ENCODE measurements around the gene U2SURP. TPM values are rescaled to one million over a fixed set of nuclear protein-coding genes. Genes with fewer than 3 reads are reported as not detected.

The U2SURP gene
- total RNA-seq, 4 donors from 2014 or later, result 43.2 to 63.7 (median 43.9) TPM

DNA sequence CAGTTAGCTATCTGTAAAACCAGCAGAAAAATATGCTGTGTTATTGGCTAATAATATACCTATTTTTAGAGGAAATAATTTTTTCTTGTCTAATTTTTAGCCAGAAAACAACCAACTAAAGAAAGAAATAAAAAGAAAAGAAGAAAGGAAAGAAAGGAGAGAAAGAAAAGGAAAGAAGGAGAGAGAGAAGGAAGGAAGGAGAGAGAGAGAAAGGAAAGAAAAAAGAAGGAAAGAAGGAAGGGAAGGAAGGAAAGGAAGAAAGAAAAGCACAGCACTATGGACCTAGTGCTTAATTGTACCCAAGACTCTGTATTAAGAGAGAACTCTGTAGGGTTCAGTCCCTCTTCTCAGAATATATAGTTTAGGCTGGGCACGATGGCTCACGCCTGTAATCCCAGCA lies 34.6 kb upstream of the U2SURP start:
- Histone ChIP-seq H3K4me3 (no peak overlapping the region), H3K27me3 (no peaks in the 10 kb centered on the region), H3K4me1 (no peaks in the 10 kb centered on the region), H3K9me3 (no peaks in the 10 kb centered on the region), H3K27ac (no peak overlapping the region), H3K36me3 (no peaks in the 10 kb centered on the region)
- intact Hi-C loops (cut with DNase I; ENCODE audit: low total_unique reads) (no loop called here), in situ Hi-C loops (cut with MboI; ENCODE audit: low sequenced_read_pairs in 4 of 4) (no loop called here)
- TF ChIP-seq POLR2A (IDR thresholded peaks at IDR 0.05), result no peak
- TF ChIP-seq, protein P1, sequence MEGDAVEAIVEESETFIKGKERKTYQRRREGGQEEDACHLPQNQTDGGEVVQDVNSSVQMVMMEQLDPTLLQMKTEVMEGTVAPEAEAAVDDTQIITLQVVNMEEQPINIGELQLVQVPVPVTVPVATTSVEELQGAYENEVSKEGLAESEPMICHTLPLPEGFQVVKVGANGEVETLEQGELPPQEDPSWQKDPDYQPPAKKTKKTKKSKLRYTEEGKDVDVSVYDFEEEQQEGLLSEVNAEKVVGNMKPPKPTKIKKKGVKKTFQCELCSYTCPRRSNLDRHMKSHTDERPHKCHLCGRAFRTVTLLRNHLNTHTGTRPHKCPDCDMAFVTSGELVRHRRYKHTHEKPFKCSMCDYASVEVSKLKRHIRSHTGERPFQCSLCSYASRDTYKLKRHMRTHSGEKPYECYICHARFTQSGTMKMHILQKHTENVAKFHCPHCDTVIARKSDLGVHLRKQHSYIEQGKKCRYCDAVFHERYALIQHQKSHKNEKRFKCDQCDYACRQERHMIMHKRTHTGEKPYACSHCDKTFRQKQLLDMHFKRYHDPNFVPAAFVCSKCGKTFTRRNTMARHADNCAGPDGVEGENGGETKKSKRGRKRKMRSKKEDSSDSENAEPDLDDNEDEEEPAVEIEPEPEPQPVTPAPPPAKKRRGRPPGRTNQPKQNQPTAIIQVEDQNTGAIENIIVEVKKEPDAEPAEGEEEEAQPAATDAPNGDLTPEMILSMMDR (IDR thresholded peaks at IDR 0.05 in 4 of 5, conservative IDR thresholded peaks at IDR 0.05 in 1 of 5), result no peak
- ATAC-seq (no peak), DNase-seq (no peak)

DNA sequence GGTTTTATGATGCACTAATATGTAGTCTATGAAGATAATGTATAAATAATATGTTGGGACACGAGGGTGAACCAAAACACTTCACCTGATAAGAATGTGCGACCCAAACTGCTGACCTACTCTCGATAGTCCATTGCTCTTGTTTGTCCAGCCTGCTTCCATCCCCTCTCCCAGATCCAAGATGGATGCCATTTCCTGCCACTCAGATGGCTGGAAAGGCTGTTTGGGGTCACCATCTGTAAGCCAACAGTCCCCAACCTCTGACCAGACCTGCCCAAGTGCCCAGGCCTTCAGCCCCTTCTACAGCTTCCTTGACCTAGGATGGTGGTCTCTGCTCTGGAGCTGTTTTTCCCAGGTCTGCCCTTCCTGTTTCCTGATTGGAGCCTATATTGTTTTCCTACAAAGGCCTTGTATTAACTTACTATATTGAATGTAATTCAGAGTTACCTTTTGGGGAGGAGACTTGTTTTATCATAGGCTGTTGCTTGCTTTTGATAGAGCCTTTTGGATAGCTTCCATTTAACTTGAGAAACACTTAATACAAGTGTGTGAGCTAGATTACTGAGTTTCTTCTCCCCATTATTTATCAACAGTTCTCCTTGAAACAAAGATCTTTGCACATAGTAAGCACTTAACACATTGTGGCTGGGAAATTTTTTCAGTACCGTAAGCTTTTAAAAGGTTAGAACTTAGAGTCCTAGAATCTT lies 32.9 kb upstream of the U2SURP start:
- H3K27ac ChIP-seq, result no peak overlapping the region
- ATAC-seq (no peak), DNase-seq (no peak)
- TF ChIP-seq, protein P1 (IDR thresholded peaks at IDR 0.05 in 4 of 5, conservative IDR thresholded peaks at IDR 0.05 in 1 of 5), result no peak
- no peak for TF ChIP-seq POLR2A (IDR thresholded peaks at IDR 0.05)
- peaks cover 6 to 9% of the 10 kb centered on the region in 2 donors for H3K4me1 ChIP-seq
- H3K9me3 ChIP-seq, result no peaks in the 10 kb centered on the region
- in situ Hi-C loops (cut with MboI; ENCODE audit: low sequenced_read_pairs in 4 of 4), result no loop called here
- no peaks in the 10 kb centered on the region for H3K27me3 ChIP-seq
- intact Hi-C loops (cut with DNase I; ENCODE audit: low total_unique reads), result no loop called here
- H3K36me3 ChIP-seq, result no peaks in the 10 kb centered on the region
- H3K4me3 ChIP-seq, result no peak overlapping the region

DNA sequence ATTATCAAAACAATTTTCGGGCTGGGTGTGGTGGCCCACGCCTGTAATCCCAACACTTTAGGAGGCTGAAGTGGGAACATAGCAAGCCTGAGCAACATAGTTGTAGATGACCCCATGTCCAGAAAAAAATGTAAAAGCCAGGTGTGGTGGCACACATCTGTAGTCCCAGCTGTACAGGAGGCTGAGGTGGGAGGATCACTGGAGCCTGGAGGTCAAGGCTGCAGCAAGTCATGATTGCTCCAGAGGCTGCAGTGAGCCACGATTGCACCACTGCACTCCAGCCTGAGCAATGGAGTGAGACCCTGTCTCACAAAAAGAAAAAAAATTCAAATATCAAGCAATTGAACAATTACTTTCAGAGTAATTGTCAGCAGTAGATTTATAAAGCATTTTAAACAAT lies 29.9 kb upstream of the U2SURP start:
- intact Hi-C loops (cut with DNase I; ENCODE audit: low total_unique reads) (no loop called here), in situ Hi-C loops (cut with MboI; ENCODE audit: low sequenced_read_pairs in 4 of 4) (no loop called here)
- no peak for TF ChIP-seq POLR2A (IDR thresholded peaks at IDR 0.05)
- TF ChIP-seq, protein P1 (IDR thresholded peaks at IDR 0.05 in 4 of 5, conservative IDR thresholded peaks at IDR 0.05 in 1 of 5), result no peak

DNA sequence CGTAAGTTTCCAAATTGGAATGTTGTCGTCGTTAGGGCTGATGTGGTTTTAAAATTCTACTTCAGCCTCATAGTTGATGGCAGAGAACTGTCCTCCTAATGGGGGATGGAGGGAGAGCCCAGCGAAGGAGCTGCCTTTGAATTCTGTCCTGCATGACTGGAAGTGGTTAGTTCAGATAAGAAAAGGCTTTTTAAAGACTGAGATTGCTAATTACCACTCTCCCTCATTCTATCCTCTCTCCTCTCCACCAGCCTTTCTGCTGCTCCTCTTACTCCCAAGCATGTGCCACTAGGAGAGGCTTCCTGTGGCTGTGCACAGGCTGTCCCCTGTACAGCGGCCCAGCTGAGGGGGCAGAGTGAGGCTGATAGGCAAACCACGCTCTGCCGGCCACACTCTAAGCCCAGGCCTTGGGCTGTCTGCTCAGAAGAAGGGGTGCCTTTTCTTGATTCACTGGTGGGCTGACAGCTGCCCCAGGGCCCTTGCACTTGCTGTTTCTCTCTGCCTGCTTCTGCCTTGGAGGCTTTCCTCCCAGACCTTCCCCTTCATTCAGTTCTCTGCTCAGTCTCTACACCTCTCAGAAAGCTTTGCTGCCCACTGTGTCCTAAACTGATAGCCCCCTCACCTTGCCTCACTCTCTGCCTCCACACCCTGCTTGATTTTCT lies 29.1 kb upstream of the U2SURP start:
- no peak overlapping the region for H3K4me3 ChIP-seq
- H3K27ac ChIP-seq, result peak overlapping the region in 2 of 4 donors; percentile 70 to 75
- intact Hi-C loops (cut with DNase I; ENCODE audit: low total_unique reads) (loop anchor here (2.0 kb wide), 1 partner anchor 15 kb away; no protein-coding TSS in a partner anchor), in situ Hi-C loops (cut with MboI; ENCODE audit: low sequenced_read_pairs in 4 of 4) (no loop called here)
- no peak for ATAC-seq
- no peaks in the 10 kb centered on the region for H3K9me3 ChIP-seq
- no peaks in the 10 kb centered on the region for H3K27me3 ChIP-seq
- no peaks in the 10 kb centered on the region for H3K36me3 ChIP-seq
- no peak for TF ChIP-seq POLR2A (IDR thresholded peaks at IDR 0.05)
- TF ChIP-seq, protein P1 (IDR thresholded peaks at IDR 0.05 in 4 of 5, conservative IDR thresholded peaks at IDR 0.05 in 1 of 5), result no peak
- H3K4me1 ChIP-seq, result peaks cover 11 to 22% of the 10 kb centered on the region in 2 donors
- no peak for DNase-seq

More for the DNA sequence above, 29.9 kb upstream of the U2SURP start:
- Histone ChIP-seq H3K4me3 (no peak overlapping the region), H3K27me3 (no peaks in the 10 kb centered on the region), H3K9me3 (no peaks in the 10 kb centered on the region), H3K4me1 (peaks cover 7 to 14% of the 10 kb centered on the region in 2 donors), H3K27ac (no peak overlapping the region), H3K36me3 (no peaks in the 10 kb centered on the region)
- ATAC-seq (no peak), DNase-seq (no peak)
